Measurements from ENCODE around the gene FN3KRP.
"Not testable (repeated sequence)": the region's sequence is repeated elsewhere in the genome, so short reads cannot be mapped to it uniquely, and the experiment has no call there.

FN3KRP gene

GRCh38 chr17:82767041-82767754 is 50.7 kb downstream of the FN3KRP start:
- H3K4me1 ChIP-seq (ENCODE audit: insufficient read depth, poor library complexity, severe bottlenecking): no peaks in the 10 kb centered on the region
- peaks cover 64% of the 10 kb centered on the region for H3K36me3 ChIP-seq (ENCODE audit: low read depth)
- TF ChIP-seq CTCF (IDR thresholded peaks at IDR 0.05; ENCODE audit: poor library complexity, severe bottlenecking): peak; percentile 58
- DNase-seq (ENCODE audit: low spot score) (no peak), ATAC-seq (ENCODE audit: low read depth) (0 out of 3 replicates have a peak, but pooled peaks have one; percentile 21)
- H3K9me3 ChIP-seq (ENCODE audit: severe bottlenecking): no peaks in the 10 kb centered on the region
- no peak overlapping the region for H3K27ac ChIP-seq (ENCODE audit: poor library complexity, severe bottlenecking)
- H3K27me3 ChIP-seq (ENCODE audit: insufficient read depth, poor library complexity, severe bottlenecking): no peaks in the 10 kb centered on the region
- no peak overlapping the region for H3K4me3 ChIP-seq (ENCODE audit: severe bottlenecking)

GRCh38 chr17:82769041-82769440 is 52.5 kb downstream of the FN3KRP start:
- Histone ChIP-seq H3K9me3 (ENCODE audit: severe bottlenecking) (no peaks in the 10 kb centered on the region), H3K36me3 (ENCODE audit: low read depth) (peaks cover 57% of the 10 kb centered on the region), H3K27ac (ENCODE audit: poor library complexity, severe bottlenecking) (no peak overlapping the region), H3K4me1 (ENCODE audit: insufficient read depth, poor library complexity, severe bottlenecking) (no peaks in the 10 kb centered on the region), H3K27me3 (ENCODE audit: insufficient read depth, poor library complexity, severe bottlenecking) (no peaks in the 10 kb centered on the region), H3K4me3 (ENCODE audit: severe bottlenecking) (no peak overlapping the region)
- no peak for TF ChIP-seq CTCF (IDR thresholded peaks at IDR 0.05; ENCODE audit: poor library complexity, severe bottlenecking)
- ATAC-seq (ENCODE audit: low read depth): no peak
- no peak for DNase-seq (ENCODE audit: low spot score)

- no peak overlapping the region for H3K4me3 ChIP-seq (ENCODE audit: severe bottlenecking)
- peak; percentile 80 for ATAC-seq (ENCODE audit: low read depth)
- no peak overlapping the region for H3K27ac ChIP-seq (ENCODE audit: poor library complexity, severe bottlenecking)
- TF ChIP-seq CTCF (IDR thresholded peaks at IDR 0.05; ENCODE audit: poor library complexity, severe bottlenecking): no peak
- H3K27me3 ChIP-seq (ENCODE audit: insufficient read depth, poor library complexity, severe bottlenecking): no peaks in the 10 kb centered on the region
- no peaks in the 10 kb centered on the region for H3K4me1 ChIP-seq (ENCODE audit: insufficient read depth, poor library complexity, severe bottlenecking)
- no peak for DNase-seq (ENCODE audit: low spot score)
- peaks cover 56% of the 10 kb centered on the region for H3K36me3 ChIP-seq (ENCODE audit: low read depth)
- no peaks in the 10 kb centered on the region for H3K9me3 ChIP-seq (ENCODE audit: severe bottlenecking)
Measured at GRCh38 chr17:82772026-82772425, 55.5 kb downstream of the FN3KRP start.

- not testable (repeated sequence) for H3K4me1 ChIP-seq (ENCODE audit: insufficient read depth, poor library complexity, severe bottlenecking); H3K9me3 ChIP-seq (ENCODE audit: severe bottlenecking); H3K27ac ChIP-seq (ENCODE audit: poor library complexity, severe bottlenecking); DNase-seq (ENCODE audit: low spot score); ATAC-seq (ENCODE audit: low read depth); H3K4me3 ChIP-seq (ENCODE audit: severe bottlenecking); H3K27me3 ChIP-seq (ENCODE audit: insufficient read depth, poor library complexity, severe bottlenecking)
- peaks cover 37% of the 10 kb centered on the region for H3K36me3 ChIP-seq (ENCODE audit: low read depth)
Measured at GRCh38 chr17:82774456-82774855, 58.0 kb downstream of the FN3KRP start.

- Histone ChIP-seq H3K9me3 (ENCODE audit: severe bottlenecking) (no peaks in the 10 kb centered on the region), H3K4me3 (ENCODE audit: severe bottlenecking) (no peak overlapping the region), H3K4me1 (ENCODE audit: insufficient read depth, poor library complexity, severe bottlenecking) (no peaks in the 10 kb centered on the region), H3K36me3 (ENCODE audit: low read depth) (peaks cover 29% of the 10 kb centered on the region), H3K27ac (ENCODE audit: poor library complexity, severe bottlenecking) (no peak overlapping the region), H3K27me3 (ENCODE audit: insufficient read depth, poor library complexity, severe bottlenecking) (no peaks in the 10 kb centered on the region)
- ATAC-seq (ENCODE audit: low read depth) (peak; percentile 52; the same call in 1 of the 3 replicates), DNase-seq (ENCODE audit: low spot score) (no peak)
- TF ChIP-seq CTCF (IDR thresholded peaks at IDR 0.05; ENCODE audit: poor library complexity, severe bottlenecking): peak; percentile 95
Measured at GRCh38 chr17:82775001-82775823, 58.7 kb downstream of the FN3KRP start.

Measured in RWPE2 (cell line).